K562 (cell line): ENCODE results near the gene BDH2.

ENCODE experiments used
- CTCF ChIP-seq, 3 experiments: IDR thresholded peaks in 2 of 3; conservative IDR thresholded peaks in 1 of 3; 2 replicates each; pipeline ENCODE4 v1.5.1; 2011 to 2012; ENCODE audit warnings: low read length in 3 of 3, mild to moderate bottlenecking in 3 of 3, control low read depth in 2 of 3, improper control_type of control experiment in 1 of 3, inconsistent platforms in 1 of 3, low read depth in 1 of 3, mixed read lengths in 1 of 3, moderate library complexity in 1 of 3; ENCODE audit not compliant: insufficient read depth in 2 of 3
- ERF ChIP-seq: fragments of 450-650 bp; formaldehyde crosslinking; IDR thresholded peaks from 2 replicates; pipeline ENCODE4 v1.4.0; 2020; ENCODE audit warnings: mild to moderate bottlenecking, mixed read lengths
- EWSR1 ChIP-seq: fragments of 450-650 bp; IDR thresholded peaks from 2 replicates; pipeline ENCODE4 v1.6.1; 2018; ENCODE audit warnings: borderline replicate concordance, mild to moderate bottlenecking, low read depth, moderate library complexity; ENCODE audit not compliant: partially characterized antibody
- EZH2 ChIP-seq: IDR thresholded peaks from 2 replicates; pipeline ENCODE4 v1.6.1; 2012; ENCODE audit warnings: low read depth, mild to moderate bottlenecking, inconsistent platforms, low read length, borderline replicate concordance
- FIP1L1 ChIP-seq: fragments of 200-400 bp; formaldehyde crosslinking; IDR thresholded peaks from 2 replicates; pipeline ENCODE4 v1.6.1; 2018; ENCODE audit warnings: mild to moderate bottlenecking, low read depth, low read length; ENCODE audit not compliant: poor library complexity, severe bottlenecking
- HNRNPLL ChIP-seq: fragments of 200-400 bp; formaldehyde crosslinking; IDR thresholded peaks from 2 replicates; pipeline ENCODE4 v1.6.1; 2017; ENCODE audit warnings: low read length, low read depth, mild to moderate bottlenecking; ENCODE audit not compliant: poor library complexity, severe bottlenecking
- ILK ChIP-seq: fragments of 450-650 bp; IDR thresholded peaks from 2 replicates; pipeline ENCODE4 v1.6.1; 2016; ENCODE audit warnings: missing genetic modification characterization, low read depth, mild to moderate bottlenecking, missing compliant biosample characterization, moderate library complexity, borderline replicate concordance
- IRF9 ChIP-seq: fragments of 450-650 bp; IDR thresholded peaks from 2 replicates; pipeline ENCODE4 v1.6.1; 2016; ENCODE audit warnings: missing biosample characterization, missing genetic modification characterization
- NR3C1 ChIP-seq: sonication (generic); formaldehyde crosslinking; IDR thresholded peaks from 2 replicates; pipeline ENCODE4 v1.8.1; 2022; ENCODE audit warnings: missing genetic modification reagents
- POLR2AphosphoS2 ChIP-seq: IDR thresholded peaks from 2 replicates; pipeline ENCODE4 v1.6.1; 2012; ENCODE audit warnings: low read length, improper control_type of control experiment
- RBM15 ChIP-seq: fragments of 200-400 bp; formaldehyde crosslinking; IDR thresholded peaks from 2 replicates; pipeline ENCODE4 v1.6.1; 2018; ENCODE audit warnings: mild to moderate bottlenecking, low read length, moderate library complexity; ENCODE audit not compliant: insufficient read depth
- USF2 ChIP-seq: sonication (generic); formaldehyde crosslinking; IDR thresholded peaks from 2 replicates; pipeline ENCODE4 v1.5.0; 2020; ENCODE audit warnings: missing genetic modification reagents
- ZBTB33 ChIP-seq: sonication (generic); formaldehyde crosslinking; IDR thresholded peaks from 2 replicates; pipeline ENCODE4 v1.8.1; 2023; ENCODE audit warnings: mild to moderate bottlenecking, missing genetic modification reagents

- TF ChIP-seq NR3C1 (CRISPR knock-in tag): no peak
- no peak for TF ChIP-seq RBM15
- TF ChIP-seq ILK (tag): no peak
- no peak for TF ChIP-seq EWSR1
- TF ChIP-seq USF2 (CRISPR knock-in tag): no peak
- TF ChIP-seq ERF (CRISPR knock-in tag): no peak
- no peak for TF ChIP-seq IRF9
- no peak for TF ChIP-seq FIP1L1
- TF ChIP-seq EZH2: no peak
- TF ChIP-seq CTCF (IDR thresholded peaks at IDR 0.05 in 2 of 3, conservative IDR thresholded peaks at IDR 0.05 in 1 of 3; ENCODE audit: insufficient read depth in 2 of 3, low read depth in 1 of 3, low read length in 3 of 3): no peak
- TF ChIP-seq ZBTB33: no peak
- no peak for TF ChIP-seq HNRNPLL
- no peak for TF ChIP-seq POLR2AphosphoS2
Measured at GRCh38 chr4:103036169-103036568, 63.5 kb downstream of the BDH2 start.
